ENCODE data around the gene ADIG.

The ADIG gene

DNA sequence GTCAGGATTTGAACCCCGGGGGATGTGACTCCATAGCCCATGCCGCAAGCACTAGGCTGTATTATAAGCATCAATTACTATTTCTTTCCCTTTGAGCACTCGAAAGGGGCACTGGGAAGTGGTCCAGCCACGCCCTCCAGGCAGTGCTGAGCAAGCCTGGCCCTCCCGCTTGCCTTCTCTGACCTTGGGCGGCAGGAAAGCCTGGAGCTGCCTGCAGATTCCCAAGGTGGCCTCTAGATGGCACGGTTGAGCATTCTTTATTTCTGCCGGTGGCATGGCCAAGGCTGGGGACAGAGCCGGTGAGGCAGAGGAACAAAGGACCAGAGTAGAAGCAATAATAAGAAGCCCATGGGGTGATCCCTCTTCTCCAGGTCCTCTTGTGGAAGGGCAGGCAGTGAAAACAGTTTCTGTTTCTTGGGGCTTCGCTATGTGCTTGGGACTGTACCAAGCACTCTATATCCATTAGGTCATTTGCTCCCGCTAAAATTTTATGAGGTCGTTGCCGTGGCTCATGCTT lies 52.6 kb downstream of the ADIG start:
- no peak for DNase-seq (ENCODE audit: low read depth in 2 of 2)

DNA sequence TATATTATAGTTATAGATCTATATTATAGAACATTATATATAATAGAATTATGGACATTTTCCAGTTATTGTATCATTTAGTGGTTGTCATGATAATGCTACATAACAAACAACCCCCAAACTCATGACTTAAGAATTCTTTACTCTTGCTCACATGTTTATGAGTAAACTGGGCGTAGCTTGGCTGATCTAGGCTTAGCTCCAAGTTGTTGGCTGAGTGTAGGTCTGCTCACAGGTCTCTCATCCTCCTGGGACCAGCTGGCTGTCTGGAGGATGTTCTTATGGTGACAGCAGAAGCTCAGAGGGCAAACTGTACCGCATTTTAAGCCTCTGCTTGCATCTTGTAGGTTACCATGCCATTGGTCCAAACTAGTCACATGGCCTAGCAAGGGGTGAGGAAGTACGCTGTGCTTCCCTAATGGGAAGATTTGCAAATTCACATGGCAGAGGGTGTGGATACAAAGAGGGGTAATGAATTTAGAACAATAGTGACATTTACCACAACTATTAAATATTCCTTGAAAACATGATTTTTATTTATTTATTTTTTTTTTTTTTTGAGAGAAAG lies 54.8 kb downstream of the ADIG start:
- no peak for DNase-seq (ENCODE audit: low read depth in 2 of 2)

All from fibroblast of skin of left biceps (primary cell).